Retina (tissue), 1 donor: ENCODE measurements around the gene CYFIP1.

Experiments used
- DNase-seq: peaks from one replicate; pipeline ENCODE4 v3.0.0-alpha.2; 2016

CYFIP1 gene

DNA sequence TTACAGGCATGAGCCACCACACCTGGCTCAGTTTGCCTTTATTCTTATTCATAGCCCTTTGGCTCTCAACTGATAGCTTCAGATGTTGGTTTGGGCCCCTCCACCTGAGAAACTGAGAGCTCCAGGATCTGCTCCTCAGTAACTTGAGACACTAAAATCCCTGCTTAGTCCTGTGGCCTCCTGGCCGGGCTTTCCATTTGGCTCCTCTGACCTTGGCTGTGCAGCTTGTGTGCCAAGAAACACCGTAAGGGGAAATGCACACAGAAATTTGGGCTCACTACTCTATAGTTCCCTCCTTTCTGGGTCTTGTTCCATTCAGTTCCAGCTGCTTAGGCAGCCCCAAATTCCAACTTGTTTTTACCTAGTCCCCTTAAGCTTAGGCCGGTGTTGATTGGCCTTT lies 116.8 kb downstream of the CYFIP1 start:
- DNase-seq = no peak

DNA sequence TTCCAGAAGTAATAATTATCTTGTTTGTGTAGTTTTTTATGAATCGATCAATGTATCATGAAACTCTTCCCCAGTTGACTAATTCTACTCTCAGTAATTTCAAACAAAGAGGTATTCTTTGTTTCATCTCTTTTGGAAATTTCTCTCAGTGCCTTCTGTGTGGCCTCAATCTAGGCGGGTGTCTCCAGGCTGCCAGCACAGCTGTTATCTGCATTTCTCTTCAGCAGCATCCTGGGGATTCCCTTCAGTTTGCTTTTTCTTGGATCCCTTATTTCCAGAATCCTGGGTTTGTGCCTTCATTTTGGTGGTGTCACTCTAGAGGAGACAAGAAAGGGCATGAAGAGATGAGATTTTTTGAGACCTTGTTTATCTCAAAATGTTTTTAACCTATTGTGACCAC lies 119.0 kb downstream of the CYFIP1 start:
- no peak for DNase-seq

DNA sequence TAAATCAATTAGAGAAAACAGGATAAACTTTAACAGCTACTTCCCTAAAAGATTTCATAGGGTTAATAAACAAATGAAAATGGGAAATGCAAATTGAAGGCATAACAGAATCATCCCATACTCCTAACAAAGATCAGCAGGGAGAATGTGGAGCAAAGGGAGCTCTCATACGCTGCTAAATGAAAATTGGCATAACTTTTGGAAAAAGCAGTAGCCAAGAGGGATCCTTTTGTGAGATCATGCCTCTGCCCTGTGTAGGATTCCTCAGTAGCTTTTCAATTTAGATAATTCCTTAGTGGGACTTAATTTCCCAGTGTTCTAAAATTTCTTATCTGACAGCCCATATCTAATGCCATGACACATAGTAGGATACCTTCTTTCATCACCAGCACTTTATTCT lies 123.5 kb downstream of the CYFIP1 start:
- no peak for DNase-seq

DNA sequence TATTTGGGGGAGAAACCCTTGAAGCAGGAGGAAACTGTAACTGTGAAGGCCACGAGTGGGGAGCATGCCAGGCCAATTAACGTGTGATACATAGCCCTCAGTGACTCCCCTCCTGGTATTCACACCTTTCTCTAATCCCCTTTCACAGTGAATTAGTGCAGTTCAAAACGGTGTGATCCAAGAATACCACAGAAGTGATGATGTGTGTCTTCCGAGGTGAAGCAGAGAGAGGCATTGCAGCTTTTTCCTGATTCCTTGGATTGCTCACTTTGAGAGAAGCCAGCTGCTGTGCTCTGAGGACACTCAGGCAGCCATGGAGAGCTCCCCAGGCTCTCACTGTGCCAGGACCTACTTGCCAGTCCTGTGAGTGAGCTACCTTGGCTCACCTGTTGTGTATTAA lies 124.4 kb downstream of the CYFIP1 start:
- DNase-seq = no peak

DNA sequence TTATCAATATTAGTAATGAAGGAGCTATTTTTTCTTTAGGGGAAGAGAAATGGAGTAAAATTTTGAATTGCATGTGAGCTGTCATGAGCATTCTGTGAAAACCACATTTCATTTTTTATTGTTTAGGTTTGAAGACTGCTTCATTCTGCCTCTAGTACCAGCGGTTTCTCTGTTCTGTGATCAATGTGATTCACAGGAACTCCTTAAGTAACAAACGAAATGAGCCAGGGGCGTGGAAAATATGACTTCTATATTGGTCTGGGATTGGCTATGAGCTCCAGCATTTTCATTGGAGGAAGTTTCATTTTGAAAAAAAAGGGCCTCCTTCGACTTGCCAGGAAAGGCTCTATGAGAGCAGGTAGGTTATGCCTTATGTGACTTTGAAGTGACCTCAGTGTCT lies 128.7 kb downstream of the CYFIP1 start:
- DNase-seq = no peak

DNA sequence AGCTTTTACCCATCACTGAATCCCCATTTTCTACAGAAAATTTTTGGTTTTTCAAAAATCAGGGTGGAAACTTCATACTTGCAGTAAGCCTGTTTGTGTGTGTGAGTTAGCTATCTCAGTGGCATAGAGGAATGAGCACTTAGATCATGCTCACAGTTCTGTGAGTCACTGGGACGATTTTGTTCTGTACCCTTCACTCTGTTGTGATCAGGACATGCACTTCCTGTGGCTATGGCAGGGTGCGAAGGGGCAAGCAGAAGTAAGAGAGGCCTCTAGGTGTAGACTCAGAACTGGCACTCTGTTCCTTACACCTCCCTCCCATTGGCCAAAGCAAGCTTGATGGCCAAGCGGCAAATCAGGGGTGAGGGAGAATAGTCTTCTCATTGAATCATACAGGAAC lies 130.1 kb downstream of the CYFIP1 start:
- no peak for DNase-seq

DNA sequence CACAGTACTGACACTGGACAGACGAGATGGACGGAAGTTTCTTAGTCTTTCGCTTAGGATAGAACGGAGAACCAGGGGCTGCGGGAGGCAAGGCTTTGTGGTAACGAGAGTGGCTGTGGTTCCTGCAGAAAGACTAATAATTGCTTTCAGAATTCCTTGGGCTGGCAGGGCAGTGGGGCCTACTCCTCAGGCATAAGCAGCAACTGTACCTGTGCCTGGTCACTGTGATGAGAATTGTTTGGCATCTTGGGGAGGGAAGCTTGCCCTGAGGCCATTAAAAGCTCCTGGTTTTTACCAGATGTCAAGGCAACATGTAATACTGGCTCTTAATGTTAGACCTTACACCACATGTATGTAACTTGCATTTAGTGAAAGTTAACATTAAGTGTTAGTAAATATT lies 134.1 kb downstream of the CYFIP1 start:
- DNase-seq = no peak

DNA sequence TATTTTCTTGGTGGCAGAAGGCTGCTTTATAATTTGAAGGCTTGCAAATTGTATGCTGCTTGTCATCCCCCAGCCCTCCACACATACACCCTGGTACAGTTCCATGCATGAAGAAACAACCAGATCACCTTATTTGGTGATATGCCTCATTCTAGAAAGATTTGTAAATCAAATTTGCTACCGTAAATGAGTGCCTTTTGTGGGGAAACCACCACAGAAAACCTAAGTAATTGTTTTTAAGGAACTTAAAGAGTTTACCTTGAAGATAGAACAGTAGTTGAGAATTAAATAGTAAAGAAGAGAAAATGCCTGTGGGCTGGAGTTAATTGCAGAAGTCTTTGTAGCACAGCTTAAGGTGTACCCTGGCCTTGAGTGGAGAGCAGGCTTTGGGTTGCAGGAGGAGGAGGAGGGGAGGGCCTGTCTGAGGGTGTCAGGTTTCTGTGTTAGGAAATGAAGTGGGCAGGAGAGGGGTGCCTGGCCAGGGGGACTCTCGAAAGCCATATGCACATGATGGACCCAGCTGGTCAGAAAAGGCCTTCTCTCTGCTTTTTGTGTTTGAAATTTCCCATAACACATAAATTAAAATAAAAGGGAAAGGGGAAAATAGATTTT lies 134.8 kb downstream of the CYFIP1 start:
- no peak for DNase-seq

DNA sequence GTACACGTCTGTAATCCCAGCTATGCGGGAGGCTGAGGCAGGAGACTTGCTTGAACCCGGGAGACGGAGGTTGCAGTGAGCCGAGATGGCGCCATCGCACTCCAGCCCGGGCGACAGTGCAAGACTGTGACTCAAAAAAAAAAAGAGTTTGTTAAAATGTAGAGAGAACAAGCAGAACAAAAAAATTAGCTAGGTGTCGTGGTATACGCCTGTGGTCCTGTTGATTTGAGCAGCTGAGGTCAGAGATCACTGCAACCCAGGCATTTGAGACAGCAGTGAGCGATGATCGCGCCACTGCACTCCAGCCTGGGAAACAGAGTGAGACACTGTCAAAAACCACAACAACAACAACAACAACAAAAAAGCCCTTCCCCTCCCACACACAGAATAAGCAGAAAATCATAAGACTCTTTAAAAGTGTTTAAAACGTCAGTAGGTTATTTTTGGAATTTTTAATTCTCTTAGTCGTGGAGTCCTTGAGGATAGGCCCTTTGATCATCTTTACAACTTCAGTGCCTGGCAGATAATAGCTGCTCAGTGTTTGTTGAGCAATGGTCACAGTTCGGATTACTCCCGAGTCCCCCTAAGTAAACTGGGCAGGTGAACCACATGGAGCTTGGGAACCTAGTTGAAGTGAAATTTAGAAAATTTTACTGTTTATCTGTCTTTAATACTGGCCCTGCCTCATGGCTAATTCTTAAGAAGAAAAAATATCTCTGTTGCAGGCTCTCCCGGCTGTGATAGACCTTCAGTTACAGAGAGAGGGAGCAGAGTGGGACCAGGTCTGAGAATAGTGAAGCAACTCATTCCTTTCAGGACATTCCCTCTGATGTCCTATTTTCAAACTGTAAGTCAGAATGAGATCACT lies 135.5 kb downstream of the CYFIP1 start:
- DNase-seq = no peak

DNA sequence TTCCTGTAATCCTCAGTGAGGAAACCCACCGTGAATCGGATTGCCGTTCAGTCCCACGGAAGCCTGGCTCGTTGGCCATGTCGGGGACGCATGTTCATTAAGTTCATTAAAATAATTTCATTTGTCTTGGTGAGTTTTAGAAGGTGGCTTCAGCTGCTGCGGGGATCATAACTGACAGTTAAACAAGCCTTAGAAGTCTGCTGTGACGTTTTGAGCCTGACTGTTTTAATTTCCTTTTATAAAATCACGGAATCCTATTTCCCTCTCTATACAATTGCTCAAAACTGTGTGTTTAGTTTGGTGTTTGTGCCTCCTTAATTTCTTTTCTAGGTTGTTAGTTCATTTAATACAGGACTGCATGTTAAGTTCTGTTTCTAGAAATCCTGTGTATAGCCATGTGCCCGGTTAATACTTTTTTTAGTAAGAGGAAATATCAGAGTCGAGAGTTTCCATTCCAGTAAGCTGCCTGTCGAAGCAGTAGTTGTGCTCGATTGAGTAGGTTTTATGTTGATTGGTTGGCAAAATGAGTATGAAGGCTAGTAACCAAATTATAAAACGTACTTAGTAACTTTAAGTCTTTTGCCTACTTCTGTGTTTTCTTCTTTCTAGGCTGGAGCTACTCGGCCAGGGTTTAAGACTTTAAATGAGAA lies 141.0 kb downstream of the CYFIP1 start:
- DNase-seq = no peak

DNA sequence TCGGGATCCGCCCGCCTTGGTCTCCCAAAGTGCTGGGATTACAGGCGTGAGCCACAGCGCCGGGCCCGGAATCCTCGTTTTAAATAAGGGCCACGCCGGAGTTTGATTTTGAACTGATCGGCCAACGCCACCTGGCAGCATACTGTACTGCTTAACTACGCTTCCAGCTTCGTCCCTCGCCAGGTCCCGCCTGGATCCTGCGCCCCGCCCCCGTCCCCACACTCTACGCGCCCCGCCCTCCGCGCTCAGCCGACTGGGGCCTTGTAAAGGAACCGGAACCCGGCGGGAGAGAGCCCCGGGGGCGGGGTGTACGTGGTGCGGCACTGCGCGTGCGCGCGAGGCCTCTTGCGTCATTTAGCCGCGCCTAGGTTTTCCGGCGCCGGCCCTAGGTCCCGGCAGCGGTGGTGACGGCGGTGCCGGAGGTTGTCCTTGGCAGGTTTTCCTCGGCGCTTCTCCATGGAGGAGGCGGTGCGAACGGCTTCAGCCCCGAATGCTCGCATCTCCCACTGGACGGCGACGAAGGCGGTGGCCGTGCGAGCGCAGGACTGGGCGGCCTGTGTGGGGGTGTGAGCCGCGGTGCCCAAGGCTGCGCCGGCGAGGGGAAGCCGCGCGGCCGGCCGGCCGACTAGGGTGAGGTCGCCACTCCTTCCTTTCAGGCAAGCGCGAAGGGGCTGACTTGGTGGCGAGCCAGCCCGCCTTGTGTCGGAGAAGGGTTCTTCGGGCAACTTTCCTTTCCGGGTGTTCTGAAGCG lies 141.7 kb downstream of the CYFIP1 start, which contains the start of gene NIPA2:
TSS of gene NIPA2 (plus strand) at position 375 of the 751 bp plus-strand sequence. CDS start 13,066 bp downstream, outside the sequence.
- DNase-seq = peak; percentile 99

DNA sequence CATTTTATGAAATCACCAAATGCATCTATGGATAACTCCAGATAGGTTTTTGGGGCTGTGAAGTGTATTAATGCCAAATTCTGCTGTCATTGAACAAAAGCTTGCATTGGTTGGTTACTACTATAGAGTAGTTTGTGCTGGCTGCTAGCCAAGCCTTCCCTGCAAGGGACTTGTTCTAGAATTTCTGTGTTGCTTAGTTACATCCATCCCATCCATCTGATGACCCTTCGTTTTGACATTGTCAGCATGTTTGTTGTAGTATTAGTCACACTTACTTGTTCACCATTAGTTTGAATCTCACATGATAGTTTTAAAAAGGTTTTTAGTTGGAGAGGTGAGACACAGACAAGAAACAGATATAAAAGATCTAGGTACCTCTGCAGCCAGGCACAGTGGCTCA lies 148.7 kb downstream of the CYFIP1 start:
- no peak for DNase-seq

DNA sequence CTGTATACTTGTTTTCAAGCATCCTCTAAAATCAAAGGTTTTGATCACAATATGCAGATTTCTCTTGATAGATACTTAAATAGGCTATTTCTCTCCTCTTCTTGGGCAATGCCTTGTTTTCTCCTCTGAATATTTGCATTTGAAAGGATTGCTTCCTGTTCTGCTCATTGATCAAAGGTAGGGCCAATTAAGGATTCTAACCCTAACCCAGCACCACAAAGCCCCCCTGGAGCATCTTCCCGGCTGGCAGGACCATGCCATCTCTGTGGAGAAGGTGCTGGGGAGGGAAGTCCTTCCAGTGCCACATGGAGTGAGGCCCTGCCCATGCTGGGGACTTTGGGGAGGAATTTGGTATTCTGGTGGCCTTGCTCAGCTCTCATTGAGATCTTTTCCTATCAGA lies 153.0 kb downstream of the CYFIP1 start:
- DNase-seq = no peak

DNA sequence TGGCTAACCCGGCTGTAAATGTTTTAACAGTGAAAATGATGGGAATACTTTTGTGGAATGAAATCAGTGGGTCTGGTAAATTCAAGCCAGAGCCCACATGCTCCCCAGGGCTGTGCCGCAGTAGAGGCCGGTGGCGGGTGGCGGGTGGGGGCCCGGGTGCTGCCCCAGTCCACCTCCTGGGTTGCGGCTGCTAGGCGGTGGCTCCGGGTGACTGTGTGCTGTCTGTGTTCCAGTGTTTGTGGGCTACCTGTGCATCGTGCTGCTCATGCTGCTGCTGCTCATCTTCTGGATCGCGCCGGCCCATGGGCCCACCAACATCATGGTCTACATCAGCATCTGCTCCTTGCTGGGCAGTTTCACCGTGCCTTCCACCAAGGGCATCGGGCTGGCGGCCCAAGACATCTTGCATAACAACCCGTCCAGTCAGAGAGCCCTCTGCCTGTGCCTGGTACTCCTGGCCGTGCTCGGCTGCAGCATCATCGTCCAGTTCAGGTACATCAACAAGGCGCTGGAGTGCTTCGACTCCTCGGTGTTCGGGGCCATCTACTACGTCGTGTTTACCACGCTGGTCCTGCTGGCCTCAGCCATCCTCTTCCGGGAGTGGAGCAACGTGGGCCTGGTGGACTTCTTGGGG lies 156.6 kb downstream of the CYFIP1 start:
- no peak for DNase-seq

DNA sequence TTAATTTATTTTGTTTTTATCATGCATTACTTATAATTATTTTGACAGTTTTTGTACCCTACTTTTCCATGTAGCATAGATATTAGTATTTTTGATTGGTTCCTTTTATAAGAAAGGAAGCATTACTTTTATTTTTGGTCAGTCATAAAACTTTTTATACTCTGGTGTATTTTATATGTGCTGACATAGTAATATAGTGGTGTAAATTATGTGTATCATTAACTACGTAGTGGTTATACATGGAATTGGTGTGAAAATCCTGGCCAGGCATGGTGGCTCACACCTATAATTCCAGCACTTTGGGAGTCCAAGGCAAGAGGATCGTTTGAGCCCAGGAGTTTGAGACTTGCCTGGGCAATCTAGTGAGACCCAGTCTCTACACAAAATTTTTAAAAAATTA lies 160.5 kb downstream of the CYFIP1 start:
- DNase-seq = no peak
